ENCODE data around the gene TGFB3. TPM values are rescaled to one million over a fixed set of nuclear protein-coding genes. Genes with fewer than 3 reads are reported as not detected.

Gene TGFB3
- total and polyA plus RNA-seq, 9 of the 15 experiments (the other 6 are each of a cell fraction or from before 2014, with no cell fraction given) = 0.39 to 2.0 (median 1.0) TPM

GRCh38 chr14:75976826-75977581 lies 4.8 kb downstream of the TGFB3 start (continued):
- no peak for TF ChIP-seq TGIF2 (CRISPR knock-in tag; IDR thresholded peaks at IDR 0.05)
- TF ChIP-seq TCF7L2 (IDR thresholded peaks at IDR 0.05; ENCODE audit: low read depth, low read length) = no peak
- TF ChIP-seq RAD21 (CRISPR knock-in tag; conservative IDR thresholded peaks at IDR 0.05 in 1 of 2, IDR thresholded peaks at IDR 0.05 in 1 of 2) = peak in 1 of 2 experiments; percentile 43; a peak in 2 of 4 replicates
- TF ChIP-seq MNT (conservative IDR thresholded peaks at IDR 0.05) = no peak

GRCh38 chr14:75972801-75973421 lies 8.9 kb downstream of the TGFB3 start:
- no peak for DNase-seq (ENCODE audit: extremely low read depth in 1 of 4, low spot score in 3 of 4)
- Histone ChIP-seq H3K4me3 (no peak overlapping the region), H3K9ac (ENCODE audit: insufficient read depth in 1 of 2, low read depth in 2 of 2, low read length in 2 of 2) (no peak overlapping the region), H2AFZ (ENCODE audit: low read depth, low read length) (no peak overlapping the region), H3K9me3 (replicated peaks; ENCODE audit: control insufficient read depth, insufficient read depth, low read depth, low read length) (no peaks in the 10 kb centered on the region), H3K27me3 (ENCODE audit: control insufficient read depth in 2 of 2, insufficient read depth in 2 of 2, low read length in 2 of 2) (no peaks in the 10 kb centered on the region), H3K79me2 (ENCODE audit: control insufficient read depth, insufficient read depth, low read length) (no peaks in the 10 kb centered on the region), H3K4me1 (replicated peaks in 1 of 2; ENCODE audit: control insufficient read depth in 2 of 2, insufficient read depth in 2 of 2, low read length in 2 of 2) (no peaks in the 10 kb centered on the region), H3K4me2 (ENCODE audit: insufficient read depth, low read length) (no peak overlapping the region), H3K9me1 (ENCODE audit: control insufficient read depth, insufficient read depth, low read length) (no peaks in the 10 kb centered on the region), H3K36me3 (ENCODE audit: control insufficient read depth, insufficient read depth, low read length) (no peaks in the 10 kb centered on the region), H4K20me1 (replicated peaks; ENCODE audit: control insufficient read depth, insufficient read depth, low read length) (no peaks in the 10 kb centered on the region), H3K27ac (ENCODE audit: extremely low read depth, low read depth, low read length) (no peak overlapping the region)
- CTCF ChIA-PET (ENCODE audit: low intra/inter-chr PET ratio) = no interaction called here
- POLR2A ChIA-PET = interaction anchor here (1.4 kb wide), 1 partner anchor 16 kb away, joined by 3 read pairs; no protein-coding TSS in a partner anchor
- intact Hi-C loops (cut with micrococcal nuclease) = no loop called here
- no peak; the same call in 2 of the 3 replicates for ATAC-seq
- FAIRE-seq = no peak
- BruUV-seq (replicated peaks) = no TSS peak
- in situ Hi-C loops (cut with MboI) = loop anchor here (10.0 kb wide), 1 partner anchor 168 kb away; no protein-coding TSS in a partner anchor
- WGBS (ENCODE audit: insufficient coverage, low coverage, missing lambda C conversion rate) = 15% methylated on average over 7 of the region's 7 CpGs
- no peak for TF ChIP-seq POLR2G (IDR thresholded peaks at IDR 0.05; ENCODE audit: low read depth, low read length)
- TF ChIP-seq, protein P1, sequence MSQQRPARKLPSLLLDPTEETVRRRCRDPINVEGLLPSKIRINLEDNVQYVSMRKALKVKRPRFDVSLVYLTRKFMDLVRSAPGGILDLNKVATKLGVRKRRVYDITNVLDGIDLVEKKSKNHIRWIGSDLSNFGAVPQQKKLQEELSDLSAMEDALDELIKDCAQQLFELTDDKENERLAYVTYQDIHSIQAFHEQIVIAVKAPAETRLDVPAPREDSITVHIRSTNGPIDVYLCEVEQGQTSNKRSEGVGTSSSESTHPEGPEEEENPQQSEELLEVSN (IDR thresholded peaks at IDR 0.05; ENCODE audit: borderline replicate concordance in 1 of 2, extremely low read depth in 1 of 2, insufficient read depth in 1 of 2, insufficient read length in 1 of 2, low read depth in 1 of 2, low read length in 1 of 2, poor library complexity in 1 of 2, severe bottlenecking in 1 of 2) = no peak
- no peak for TF ChIP-seq CHD2 (IDR thresholded peaks at IDR 0.05; ENCODE audit: low read depth, low read length)
- TF ChIP-seq ZSCAN29 (IDR thresholded peaks at IDR 0.05) = no peak
- TF ChIP-seq CCAR2 (IDR thresholded peaks at IDR 0.05; ENCODE audit: low read depth, low read length) = no peak
- no peak for TF ChIP-seq CREB3L1 (IDR thresholded peaks at IDR 0.05; ENCODE audit: borderline replicate concordance, low read depth)
- TF ChIP-seq BRCA1 (IDR thresholded peaks at IDR 0.05) = no peak
- no peak for TF ChIP-seq BRCA1 (CRISPR knock-in tag; IDR thresholded peaks at IDR 0.05)
- no peak for TF ChIP-seq PURB (CRISPR knock-in tag; IDR thresholded peaks at IDR 0.05; ENCODE audit: low read depth)
- TF ChIP-seq EGR1 (conservative IDR thresholded peaks at IDR 0.05) = no peak
- no peak for TF ChIP-seq ZNF24 (IDR thresholded peaks at IDR 0.05)
- no peak for TF ChIP-seq ZNF239 (CRISPR knock-in tag; IDR thresholded peaks at IDR 0.05)

All from K562 (cell line).